ENCODE data around the gene FADS1.
A peak's percentile ranks its signal among the peaks of the same experiment; 100 is the strongest.

Gene FADS1

DNA sequence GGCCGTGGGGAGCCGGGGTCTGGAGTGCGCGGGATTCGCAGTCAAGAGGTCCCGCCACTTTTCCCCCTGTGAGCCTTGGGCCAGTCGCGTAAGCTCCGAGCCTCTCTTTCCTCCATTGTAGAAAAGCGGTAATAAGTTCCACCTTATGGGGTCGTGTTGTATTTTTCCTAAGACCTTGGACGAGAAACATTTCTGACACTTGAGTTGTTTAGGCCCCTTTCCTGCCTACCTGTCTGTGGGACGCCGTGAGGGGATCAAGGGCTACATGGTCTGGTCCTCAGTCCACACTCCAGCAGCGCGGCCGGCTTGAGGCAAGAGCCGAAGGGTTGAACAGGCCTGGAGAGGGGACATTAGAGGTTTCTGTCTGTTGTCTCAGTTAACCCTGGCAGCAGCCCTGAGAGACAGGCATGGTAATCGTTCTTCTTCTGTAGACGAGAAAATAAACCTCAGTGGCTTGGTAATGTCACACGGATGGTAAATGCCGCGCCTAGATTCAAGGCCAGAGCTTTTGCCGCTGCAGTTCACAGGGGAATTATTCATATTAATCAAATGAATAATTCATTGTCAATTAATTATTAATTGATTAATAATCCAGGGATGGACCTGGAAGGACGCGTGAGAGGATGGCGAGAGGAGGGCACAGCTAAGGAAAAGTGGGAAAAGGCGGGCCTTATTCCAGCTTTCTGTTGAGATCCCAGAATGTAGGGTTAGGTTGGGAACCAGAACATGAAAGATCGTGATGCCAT lies 23.5 kb downstream of the FADS1 start:
- DNase-seq: no peak

DNA sequence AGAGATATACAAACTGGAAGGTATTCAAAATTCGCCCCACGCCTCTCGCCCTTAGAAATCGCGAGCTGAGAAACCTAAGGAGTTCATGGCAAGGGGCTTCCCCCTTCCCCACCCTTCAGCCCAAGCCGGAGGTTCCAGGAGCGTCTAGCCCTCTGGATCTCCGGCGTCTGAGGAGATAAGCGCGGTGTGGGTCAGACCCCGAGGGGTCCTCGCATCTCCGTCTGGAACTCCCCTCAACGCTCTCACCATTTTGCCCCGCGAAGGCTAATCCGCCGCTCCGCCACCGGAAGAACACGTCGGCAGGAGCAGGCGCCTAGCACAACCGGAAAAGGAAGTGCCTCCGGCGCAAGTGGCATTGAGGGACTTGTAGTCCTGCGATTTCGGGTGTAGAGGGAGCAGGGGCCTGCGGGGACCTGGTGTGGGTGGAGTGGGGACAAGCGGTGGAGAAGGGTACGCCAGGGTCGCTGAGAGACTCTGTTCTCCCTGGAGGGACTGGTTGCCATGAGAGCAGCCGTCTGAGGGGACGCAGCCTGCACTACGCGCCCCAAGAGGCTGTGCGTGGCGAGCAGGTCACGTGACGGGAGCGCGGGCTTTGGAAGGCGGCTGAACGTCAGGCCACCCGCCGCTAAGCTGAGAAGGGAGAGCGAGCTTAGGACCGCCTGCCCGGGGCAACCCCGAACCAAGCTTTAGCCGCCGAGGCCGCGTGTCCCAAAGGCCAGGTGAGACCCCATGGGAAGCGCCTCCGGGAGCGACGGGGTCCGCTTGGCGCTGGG lies 24.3 kb downstream of the FADS1 start, which contains the start of the genes FEN1 and TMEM258:
Gene FEN1 (plus strand): TSS at position 602 of the 773 bp plus-strand sequence. CDS start 2,451 bp downstream, outside the sequence.
Gene TMEM258 (minus strand): TSS at position 290 of the 773 bp plus-strand sequence. CDS start 41 bp downstream, at position 249.
- DNase-seq: peak; percentile 87

DNA sequence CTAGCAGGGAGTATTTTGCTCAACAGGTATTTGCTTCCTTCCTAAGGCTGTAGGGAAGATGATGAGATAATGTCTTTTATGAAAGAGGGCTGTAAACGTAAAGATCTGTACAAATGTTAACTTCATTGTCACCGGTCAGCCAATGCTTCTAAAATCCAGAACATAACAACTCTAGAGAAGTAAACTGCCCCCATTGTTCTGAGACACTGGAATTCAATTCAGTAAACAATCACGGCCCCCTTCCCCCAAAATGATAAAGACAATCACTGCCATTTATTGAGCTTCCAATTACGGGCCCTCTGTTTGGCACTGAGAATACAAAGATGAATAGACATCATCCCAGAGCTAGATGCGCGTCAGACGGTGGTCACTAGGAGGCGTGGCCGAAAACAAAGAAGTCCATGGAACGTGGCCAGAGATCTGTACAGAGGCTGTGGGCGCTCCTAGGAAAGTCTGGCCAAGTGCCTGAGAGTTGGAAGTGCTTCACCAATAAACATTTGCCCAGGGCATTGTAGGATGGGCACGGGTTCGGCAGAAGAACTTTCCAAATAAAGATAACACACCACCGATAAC lies 25.0 kb downstream of the FADS1 start:
- DNase-seq: no peak

DNA sequence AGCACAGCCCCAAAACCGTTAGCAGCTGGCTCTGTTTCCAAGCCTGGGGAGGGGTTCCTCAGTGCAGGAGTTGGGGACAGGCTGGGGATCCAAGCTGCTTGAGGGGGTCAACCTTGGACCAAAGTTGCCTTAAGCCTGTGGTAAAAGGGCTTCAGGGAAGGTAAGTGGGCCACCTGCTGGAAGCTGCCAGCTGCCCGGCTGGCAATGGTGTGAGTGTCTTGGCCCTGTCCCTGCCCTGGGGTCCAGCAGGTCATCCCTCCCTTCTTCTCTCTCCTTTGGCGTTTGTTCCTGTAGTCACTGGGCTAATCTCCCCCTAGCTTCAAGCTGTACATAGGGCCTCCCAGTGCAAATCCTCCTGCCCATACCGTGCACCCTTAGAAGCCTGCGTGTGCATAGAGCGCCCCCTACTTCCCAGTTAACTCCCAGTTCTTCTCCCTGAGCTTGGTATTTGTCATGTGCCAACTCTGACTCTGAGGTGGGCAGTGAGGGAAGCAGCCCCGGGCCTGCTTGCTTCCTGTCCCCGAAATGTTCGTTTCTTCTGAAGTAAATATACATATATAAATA lies 28.8 kb downstream of the FADS1 start:
- no peak for DNase-seq

DNA sequence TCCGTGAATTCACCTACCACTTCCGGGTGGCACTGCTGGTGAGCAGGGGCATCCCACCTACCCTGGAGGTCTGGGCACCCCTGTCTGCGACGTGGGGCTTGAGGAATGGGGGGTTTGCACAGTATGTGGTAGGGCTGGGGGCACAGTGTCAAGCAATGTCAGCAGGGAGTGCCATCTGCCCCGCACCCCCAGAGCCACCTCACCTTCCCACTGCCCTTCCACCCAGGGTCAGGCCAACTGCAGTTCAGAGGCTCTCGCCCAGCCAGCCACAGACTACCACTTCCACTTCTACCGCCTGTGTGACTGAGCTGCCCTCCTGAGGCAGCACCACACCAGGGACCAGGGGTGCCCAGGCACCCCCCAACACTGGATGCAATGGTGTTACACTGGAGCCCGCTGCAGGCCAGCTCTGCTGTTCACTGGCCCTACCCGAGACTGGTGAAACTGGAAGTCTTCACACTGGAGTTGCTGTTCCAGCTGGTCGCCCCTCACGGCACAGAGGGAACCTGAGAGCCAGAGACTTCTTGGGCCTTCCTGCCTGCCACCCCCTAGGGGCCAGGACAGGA lies 30.9 kb downstream of the FADS1 start:
- no peak for DNase-seq

DNA sequence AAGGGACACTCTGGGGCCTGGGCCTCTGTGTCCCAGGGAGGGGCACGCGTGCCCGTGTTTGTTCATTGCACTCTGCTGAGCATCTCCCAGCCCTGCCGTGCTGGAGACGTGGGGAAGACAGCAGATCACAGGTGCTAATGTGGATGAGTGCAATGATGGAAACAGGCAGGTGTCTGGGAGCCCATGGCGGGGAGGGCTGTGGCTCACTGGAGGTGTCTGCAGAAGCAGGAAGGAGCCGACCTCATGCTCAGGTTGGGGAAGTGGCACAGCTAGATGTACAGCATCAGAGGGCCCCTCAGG lies 32.3 kb downstream of the FADS1 start:
- no peak for DNase-seq

DNA sequence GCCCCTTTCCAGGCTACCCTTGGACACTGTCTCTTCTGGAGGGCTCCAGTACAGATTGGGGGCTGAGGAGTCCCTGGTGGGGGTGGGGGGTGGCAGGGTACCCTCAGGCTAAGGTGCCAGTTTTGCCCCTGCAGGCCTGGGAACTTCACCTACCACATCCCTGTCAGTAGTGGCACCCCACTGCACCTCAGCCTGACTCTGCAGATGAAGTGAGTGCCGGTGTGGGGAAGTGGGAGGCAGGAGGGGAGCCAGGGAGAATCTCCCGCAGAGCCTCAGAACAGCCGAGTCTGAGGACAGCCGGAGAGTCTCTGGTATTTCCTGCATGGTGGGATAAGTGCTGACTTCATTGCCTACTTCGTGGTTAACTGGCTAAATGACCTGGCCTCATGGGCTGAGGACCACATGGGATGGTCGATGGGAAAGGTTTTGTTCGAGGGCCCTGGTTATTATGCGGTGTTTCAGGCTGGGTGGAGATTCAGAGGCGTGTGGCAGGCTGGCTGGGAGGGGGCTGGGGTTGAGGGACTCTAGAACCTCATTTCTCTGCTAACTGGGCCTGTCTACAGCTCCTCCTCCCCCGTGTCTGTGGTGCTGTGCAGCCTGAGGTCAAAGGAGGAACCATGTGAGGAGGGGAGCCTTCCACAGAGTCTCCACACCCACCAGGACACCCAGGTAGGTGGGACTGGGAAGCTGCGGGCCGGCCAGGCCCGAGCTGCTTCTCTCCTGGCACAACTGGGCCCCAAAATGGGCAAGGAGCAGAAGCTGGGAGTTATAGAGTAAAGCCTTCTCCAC lies 32.9 kb downstream of the FADS1 start:
- DNase-seq: no peak

DNA sequence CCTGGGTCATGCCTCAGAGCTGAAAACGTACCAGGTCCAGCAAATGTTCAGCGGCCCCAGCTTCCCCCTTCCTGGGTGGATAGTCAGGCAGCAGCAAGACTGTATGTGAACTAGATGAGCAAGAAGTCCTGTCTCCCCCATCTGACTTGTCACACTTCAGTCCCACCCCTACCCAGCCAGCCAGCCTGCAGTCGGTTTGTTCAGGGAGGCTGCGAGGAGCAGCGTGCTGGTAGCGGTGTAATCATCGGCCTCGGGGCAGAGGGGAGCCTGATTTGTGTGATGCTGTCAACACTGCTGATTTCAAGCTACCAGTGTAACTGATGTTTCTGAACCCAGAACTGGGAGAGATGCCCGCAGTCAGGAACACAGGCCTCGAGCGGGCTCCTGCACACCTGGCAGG lies 34.0 kb downstream of the FADS1 start:
- no peak for DNase-seq

DNA sequence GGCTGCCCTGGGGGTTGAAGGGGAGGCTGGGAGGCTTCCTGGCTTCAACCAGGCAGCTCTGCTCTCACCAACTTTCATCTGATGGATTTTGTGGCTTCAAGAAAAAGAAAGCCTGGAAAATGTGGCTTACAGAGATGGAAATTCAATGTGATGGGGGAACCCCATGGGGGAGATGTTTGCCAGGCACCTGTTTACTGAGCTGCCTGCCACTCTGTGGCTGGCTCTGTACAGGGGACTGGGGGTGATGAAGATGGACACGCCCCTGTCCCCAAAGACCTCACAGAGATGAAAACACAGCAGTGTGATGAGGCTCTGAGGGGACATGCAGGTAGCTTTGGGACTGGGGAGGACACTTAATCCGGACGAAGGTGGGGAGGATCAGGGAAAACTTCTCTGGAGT lies 34.5 kb downstream of the FADS1 start:
- no peak for DNase-seq

DNA sequence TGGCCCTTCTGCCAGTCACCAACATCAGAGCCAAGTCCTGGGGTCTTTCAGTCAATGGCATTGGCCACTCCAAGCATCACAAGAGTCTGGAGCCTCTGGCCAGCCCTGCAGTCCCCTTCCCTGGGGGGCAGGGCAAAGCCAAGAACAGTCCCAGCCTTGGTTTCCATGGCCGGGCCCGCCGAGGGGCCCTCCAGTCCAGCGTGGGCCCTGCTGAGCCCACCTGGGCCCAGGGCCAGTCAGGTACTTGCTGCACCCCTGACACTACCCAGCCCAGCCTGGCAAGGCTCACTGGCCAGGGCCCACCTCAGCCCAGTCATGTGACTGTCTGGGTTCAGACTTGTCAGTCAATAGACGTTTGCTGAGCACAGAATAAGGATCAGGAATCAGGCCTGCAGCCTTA lies 35.2 kb downstream of the FADS1 start:
- DNase-seq: no peak

DNA sequence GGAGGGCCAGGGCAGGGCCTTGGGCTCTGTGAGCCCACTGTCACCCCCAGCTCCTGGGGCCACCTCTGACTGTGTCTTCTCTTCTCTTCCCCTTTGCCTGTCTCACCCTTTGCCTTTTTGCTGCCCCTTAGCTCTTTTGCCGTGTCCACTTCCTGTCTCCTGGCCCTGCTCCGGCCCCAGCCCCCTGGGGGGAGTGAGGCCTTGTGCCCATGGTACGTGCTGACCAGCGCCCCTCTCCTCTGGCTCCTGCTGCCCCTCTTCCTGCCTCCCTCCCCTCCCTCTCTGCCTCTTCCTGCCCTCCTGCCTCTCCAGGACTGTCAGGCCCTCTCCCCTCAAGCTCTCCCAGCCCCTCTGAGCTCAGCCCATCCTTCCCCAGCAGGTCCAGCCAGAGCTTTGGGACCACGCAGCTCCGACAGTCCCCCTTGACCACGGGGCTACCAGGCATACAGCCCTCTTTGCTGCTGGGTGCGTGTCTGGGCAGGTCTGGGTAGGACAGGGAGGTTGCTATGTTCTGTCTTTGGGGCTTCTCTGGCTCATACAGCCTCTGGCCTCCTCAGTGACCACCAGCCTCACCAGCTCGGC lies 36.1 kb downstream of the FADS1 start:
- DNase-seq: no peak

DNA sequence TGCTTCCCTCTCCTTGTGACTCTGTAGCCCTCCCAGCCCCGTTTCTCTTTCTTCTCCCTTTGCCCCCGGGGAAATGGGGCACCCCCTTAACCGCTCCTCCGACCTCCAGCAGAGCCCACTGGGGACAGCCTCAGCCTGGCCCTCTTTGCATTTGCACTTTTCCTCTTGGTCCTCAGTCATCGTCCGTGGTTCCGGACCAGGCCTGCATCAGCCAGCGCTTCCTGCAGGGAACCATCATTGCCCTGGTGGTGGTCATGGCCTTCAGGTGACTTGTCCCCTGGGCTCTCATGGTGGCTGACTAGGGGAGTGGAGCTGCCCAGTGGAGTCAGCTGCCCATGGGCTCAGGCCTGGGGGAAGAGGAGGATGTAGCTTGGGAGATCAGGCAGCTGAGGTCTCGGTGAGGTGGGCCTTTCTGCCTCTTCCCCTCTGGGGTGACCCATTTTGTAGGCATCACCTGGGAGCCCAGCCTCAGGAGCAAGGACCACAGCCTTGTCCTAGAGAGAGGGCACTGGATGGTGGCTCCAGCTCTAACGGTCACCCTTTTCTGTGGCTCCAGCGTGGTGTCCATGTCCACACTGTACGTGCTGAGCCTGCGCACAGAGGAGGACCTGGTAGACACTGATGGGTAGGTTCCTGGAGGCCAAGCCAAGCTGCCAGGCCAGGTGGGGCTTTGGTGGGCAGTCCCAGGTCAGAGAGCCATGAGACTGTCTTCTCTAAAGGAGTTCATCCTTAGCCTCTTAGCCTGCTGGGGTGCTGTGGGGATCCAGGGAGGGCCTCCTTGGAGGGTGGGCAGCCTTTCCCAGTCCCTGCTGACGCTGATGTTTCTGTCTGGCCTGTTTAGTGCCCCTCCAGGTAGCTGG lies 36.9 kb downstream of the FADS1 start:
- no peak for DNase-seq

DNA sequence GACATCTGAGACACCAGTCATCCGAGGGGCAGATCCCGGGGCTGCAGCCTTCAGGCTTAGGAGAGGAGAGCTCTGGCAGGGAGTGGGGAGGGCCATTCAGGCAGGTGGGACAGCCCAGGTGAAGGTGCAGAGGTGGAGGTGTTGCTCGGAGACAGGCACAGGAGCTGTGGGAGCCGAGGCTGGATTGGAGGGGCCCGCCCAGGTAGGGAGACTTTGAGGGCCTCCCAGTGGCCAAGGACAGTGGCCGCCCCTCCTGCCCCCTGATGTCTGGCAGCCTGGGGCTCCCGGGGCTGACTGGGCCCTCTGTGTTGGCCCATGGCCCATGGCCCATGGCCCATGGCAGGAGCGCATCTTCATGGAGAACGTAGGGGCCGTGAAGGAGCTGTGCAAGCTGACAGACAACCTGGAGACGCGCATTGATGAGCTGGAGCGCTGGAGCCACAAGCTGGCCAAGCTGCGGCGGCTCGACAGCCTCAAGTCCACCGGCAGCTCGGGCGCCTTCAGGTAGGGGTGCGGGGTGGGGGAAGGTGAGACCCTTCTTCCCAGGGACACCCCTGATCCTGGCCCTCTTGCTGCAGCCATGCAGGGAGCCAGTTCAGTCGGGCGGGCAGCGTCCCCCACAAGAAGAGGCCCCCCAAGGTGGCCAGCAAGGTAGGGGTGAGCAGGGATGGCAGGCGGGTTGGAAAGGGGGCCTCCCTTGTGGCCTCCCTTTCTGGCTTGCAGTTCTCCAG lies 37.7 kb downstream of the FADS1 start:
- DNase-seq: no peak

DNA sequence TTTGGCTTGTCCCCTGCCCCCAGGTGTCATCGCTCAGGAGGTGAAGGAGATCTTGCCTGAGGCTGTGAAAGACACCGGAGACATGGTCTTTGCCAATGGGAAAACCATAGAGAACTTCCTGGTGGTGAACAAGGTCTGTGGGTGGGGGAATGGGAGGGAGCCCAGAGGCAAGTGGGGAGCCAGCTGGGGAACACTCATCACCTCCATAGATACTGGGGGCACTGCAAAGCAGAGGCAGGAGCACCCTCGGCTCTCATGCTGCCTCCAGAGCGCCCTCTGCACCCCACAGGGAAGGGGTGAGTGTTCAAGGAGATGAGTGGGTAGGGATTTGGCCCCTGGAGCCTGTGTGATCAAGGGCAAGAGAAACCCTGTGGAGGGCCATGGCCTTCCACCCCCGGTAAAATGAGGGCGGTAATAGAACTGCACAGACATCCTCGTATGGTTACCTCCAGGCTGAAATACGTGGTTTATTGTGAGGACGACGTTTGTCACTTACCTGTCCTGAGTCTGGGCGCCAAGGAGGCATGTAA lies 38.4 kb downstream of the FADS1 start:
- no peak for DNase-seq

DNA sequence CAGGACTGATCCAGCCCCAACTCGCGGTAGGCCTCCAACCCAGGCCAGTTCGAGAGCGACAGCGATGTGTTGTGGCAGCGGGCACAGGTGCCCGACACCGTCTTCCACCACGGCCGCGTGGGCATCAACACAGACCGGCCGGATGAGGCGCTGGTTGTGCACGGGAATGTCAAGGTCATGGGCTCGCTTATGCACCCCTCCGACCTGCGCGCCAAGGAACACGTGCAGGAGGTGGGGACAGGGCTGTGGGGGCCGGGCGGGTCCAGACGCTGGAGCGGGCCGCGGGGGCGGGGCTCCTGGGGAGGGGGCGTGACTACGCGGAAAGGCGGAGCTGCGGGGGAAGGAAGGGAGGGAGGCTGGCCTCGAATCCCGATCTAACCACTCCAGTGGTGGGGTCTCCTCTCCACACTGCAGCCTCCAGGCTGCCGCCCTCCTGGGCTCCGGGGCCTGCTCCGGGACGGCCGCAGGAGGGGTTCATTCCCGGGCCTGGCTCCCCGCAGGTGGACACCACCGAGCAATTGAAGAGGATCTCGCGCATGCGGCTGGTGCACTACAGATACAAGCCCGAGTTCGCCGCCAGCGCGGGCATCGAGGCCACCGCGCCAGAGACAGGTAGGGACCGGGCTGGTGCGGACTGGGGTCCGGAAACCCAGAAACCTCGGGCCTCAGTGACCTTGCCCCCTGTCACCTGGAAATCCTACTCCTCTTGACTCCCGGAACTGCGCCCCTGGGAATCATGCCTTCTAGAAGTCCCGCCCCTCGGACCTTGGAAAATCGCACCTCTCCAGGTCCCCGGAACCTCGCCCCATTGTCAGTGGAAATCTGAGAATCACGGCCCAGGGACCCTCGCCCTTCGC lies 39.3 kb downstream of the FADS1 start:
- DNase-seq: peak; percentile 80

DNA sequence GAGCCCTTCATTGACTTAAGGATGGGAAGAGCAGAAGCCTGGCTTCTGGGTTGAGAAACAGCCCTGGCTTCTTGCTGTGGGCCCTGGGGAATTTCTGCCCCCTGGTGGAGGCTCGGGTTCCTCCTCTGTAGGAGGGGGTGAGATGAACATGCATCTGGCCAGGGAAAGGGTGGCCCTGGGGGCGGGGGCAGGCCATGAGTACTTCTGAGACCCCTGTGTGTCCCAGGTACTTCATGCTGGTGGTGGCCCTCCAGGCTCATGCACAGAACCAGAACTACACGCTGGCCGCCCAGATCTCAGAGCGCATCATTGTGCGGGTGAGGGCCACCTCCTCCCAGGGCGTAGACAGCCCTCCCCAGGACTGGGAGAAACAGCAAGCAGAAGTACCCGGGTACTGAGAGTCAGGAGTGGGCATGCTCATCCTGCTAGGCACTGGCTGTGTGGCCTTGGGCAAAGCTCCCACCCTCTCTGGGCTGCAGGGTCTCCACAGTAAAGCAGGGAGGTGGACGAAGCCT lies 40.2 kb downstream of the FADS1 start:
- peak; percentile 63 for DNase-seq

DNA sequence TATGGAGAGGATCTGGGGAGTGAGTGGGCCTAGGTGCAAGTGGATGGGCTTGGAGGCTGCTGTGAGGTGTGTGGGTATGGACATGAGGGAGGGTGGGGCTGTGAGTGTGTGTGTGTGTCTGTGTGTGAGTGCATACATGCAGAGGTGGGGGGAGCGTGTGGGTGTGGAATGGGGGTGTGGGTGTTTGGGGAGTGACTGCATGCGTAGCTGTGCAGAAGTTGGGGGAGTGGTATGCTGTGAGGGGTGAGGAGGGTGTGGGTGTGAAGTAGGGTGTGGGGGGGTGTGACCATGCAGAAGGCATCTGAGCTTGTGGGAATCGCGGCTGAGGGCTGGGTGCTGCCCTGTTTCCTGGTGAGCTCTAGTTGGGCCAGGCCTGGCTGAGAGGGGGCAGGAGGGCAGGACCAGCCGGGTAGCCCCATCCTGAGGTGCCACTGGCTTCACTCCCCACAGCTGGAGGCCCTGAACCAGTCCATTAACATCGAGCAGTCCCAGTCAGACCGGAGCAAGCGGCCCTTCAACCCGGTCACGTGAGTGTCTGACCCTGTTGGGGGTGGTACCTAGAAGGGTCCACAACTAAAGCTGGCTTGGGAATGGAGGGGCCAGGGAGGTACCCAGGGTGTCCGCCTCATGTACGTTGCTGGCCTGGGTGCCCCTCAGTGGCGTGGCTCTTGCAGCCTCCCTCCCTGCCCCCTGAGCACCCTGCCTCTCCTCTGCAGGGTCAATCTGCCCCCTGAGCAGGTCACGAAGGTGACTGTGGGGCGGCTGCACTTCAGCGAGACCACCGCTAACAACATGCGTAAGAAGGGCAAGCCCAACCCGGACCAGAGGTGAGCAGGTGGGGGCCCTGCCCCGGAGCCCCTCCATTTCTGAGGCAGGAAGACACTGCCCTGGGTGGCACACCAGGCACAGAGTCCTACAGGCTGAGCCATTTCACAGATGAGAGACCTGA lies 40.9 kb downstream of the FADS1 start:
- DNase-seq: no peak

DNA sequence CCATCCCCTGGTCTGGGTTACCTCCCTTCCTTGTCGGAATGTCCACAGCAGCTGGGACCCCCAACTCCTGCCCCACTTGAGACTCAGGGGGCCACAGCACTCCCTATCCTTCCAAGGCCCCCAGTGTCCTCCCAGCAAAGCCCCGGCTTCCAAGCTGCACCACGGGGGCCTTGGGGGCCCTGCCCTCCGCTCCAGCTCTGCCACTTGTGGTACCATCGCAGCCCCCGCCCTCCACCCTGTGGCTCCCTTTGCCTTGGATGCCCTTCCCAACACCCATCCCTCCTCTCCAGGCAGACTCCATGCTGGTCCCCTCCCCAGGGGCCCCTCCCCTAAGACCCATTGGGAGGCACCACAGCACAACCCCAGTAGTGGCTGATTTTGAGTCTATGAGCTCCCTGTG lies 41.7 kb downstream of the FADS1 start:
- no peak for DNase-seq

Measured in activated T-cell treated with anti-CD3 and anti-CD28 coated beads, Interleukin-2, amount 50 U/mL, for 1 hour (primary cell).